Kidney (tissue), 22 donors: ENCODE data around the gene WAPL. TPM values are rescaled to one million over a fixed set of nuclear protein-coding genes. Genes with fewer than 3 reads are reported as not detected.
"Not testable (repeated sequence)": the region's sequence is repeated elsewhere in the genome, so short reads cannot be mapped to it uniquely, and the experiment has no call there.

Source experiments
- DNase-seq, 5 donors: peaks; one replicate each; pipeline ENCODE4 v3.0.0-alpha.2; 2013 to 2020
- FAIRE-seq: peaks from 2 replicates; lab custom pipeline; 2012; peaks lifted over from hg19 to GRCh38; lab: Jason Lieb, UNC
- H3K27ac ChIP-seq, 2 donors: one replicate each; pipeline ENCODE4 v1.7.0; 2013; ENCODE audit warnings: low read depth in 2 of 2, low read length in 2 of 2, inconsistent platforms in 1 of 2
- H3K27me3 ChIP-seq: one replicate; pipeline ENCODE4 v1.7.1; 2013; ENCODE audit warnings: low read length, inconsistent platforms; ENCODE audit not compliant: control insufficient read depth, insufficient read depth
- H3K36me3 ChIP-seq, 3 donors: one replicate each; pipeline versions ENCODE4 v1.7.0 to v1.7.1; 2013; ENCODE audit warnings: low read length in 3 of 3, control low read depth in 1 of 3, inconsistent platforms in 1 of 3; ENCODE audit not compliant: insufficient read depth in 3 of 3, control insufficient read depth in 2 of 3
- H3K4me1 ChIP-seq, 3 donors: one replicate each; pipeline versions ENCODE4 v1.7.0 to v1.7.1; 2013; ENCODE audit warnings: low read length in 3 of 3, inconsistent platforms in 1 of 3, low read depth in 1 of 3; ENCODE audit not compliant: control insufficient read depth in 2 of 3, insufficient read depth in 2 of 3
- H3K4me3 ChIP-seq, 3 donors: one replicate each; pipeline versions ENCODE4 v1.7.0 to v1.8.1; 2013; ENCODE audit warnings: low read length in 3 of 3, control low read depth in 1 of 3, inconsistent platforms in 1 of 3
- H3K9ac ChIP-seq, 3 donors: one replicate each; pipeline versions ENCODE4 v1.7.0 to v1.7.1; 2013; ENCODE audit warnings: low read length in 3 of 3, control low read depth in 1 of 3, inconsistent platforms in 1 of 3
- H3K9me3 ChIP-seq, 3 donors: one replicate each; pipeline versions ENCODE4 v1.7.0 to v1.7.1; 2013; ENCODE audit warnings: low read length in 3 of 3, control low read depth in 1 of 3, inconsistent platforms in 1 of 3; ENCODE audit not compliant: control insufficient read depth in 2 of 3, insufficient read depth in 1 of 3
- CTCF ChIP-seq: IDR thresholded peaks from 3 replicates; pipeline ENCODE4 v1.5.1; 2012; ENCODE audit warnings: mild to moderate bottlenecking, moderate library complexity, borderline replicate concordance; ENCODE audit not compliant: insufficient read depth; ENCODE audit errors: extremely low read depth
- intact Hi-C: fragments of 100-400 bp; cut with DNase I; formaldehyde crosslinking; loops from one replicate; pipeline ENCODE4 v1.11.1; 2022
- long read RNA-seq, 10 donors: library from polyadenylated mRNA in 1 of 10; unstranded in 1 of 10; transcript quantifications; one replicate each; pipeline ENCODE4 v2.0.0 and lab custom pipeline, GENCODE V29; 2021 to 2026
- polyA plus RNA-seq: library from polyadenylated mRNA; stranded (reverse); fragments of 350-450 nt; fragmentation: Illumina TruSeq; extraction: RNeasy Lipid Tissue Mini Kit (QIAGEN cat#74804); gene quantifications from one replicate; pipeline ENCODE4 v1.2.3, GENCODE V29; 2014; ENCODE audit warnings: low read depth, low replicate concordance; ENCODE audit not compliant: insufficient read depth
- total RNA-seq: library from RNA; stranded (reverse); fragmentation: NEBNext Ultra II Directional; extraction: Animal tissue kit (Norgen Biotek cat#: 25700); gene quantifications from one replicate; pipeline ENCODE4 v1.2.1, GENCODE V29; 2021
- donor health status: control.
- donor health status: control.
- donor health status: control.
- donor health status: control.
- donor health status: control.
- donor health status: DM: yes; HTN: yes; CAD: no.
- donor health status: Normal renal cell carcinoma (clear cell type).

The WAPL gene
- total RNA-seq (34.7 TPM), polyA plus RNA-seq (17.6 TPM)
- long read RNA-seq, donor 1, full-length matches to known transcripts, result 1 of 1 reads
- long read RNA-seq, donor 1, partial matches to known transcripts, result 0 of 1 reads
- long read RNA-seq, donor 1, other reads (novel, unspliced or antisense), result 0 of 1 reads
- long read RNA-seq, donor 2, full-length matches to known transcripts, result 2 of 2 reads
- long read RNA-seq, donor 2, partial matches to known transcripts, result 0 of 2 reads
- long read RNA-seq, donor 2, other reads (novel, unspliced or antisense), result 0 of 2 reads
- long read RNA-seq, donor 3, partial matches to known transcripts, result 10 of 10 reads
- long read RNA-seq, donor 3, other reads (novel, unspliced or antisense), result 0 of 10 reads
- long read RNA-seq, donor 4, full-length matches to known transcripts, result 2 of 2 reads
- long read RNA-seq, donor 4, partial matches to known transcripts, result 0 of 2 reads
- long read RNA-seq, donor 4, other reads (novel, unspliced or antisense), result 0 of 2 reads
- long read RNA-seq, donor 5, result 0 reads
- long read RNA-seq, donor 6, result 0 reads
- long read RNA-seq, donor 7, full-length matches to known transcripts, result 10 of 59 reads
- long read RNA-seq, donor 7, partial matches to known transcripts, result 35 of 59 reads
- long read RNA-seq, donor 7, other reads (novel, unspliced or antisense), result 14 of 59 reads
- long read RNA-seq, donor 8, full-length matches to known transcripts, result 2 of 2 reads
- long read RNA-seq, donor 8, partial matches to known transcripts, result 0 of 2 reads
- long read RNA-seq, donor 8, other reads (novel, unspliced or antisense), result 0 of 2 reads
- long read RNA-seq, donor 9, full-length matches to known transcripts, result 2 of 2 reads
- long read RNA-seq, donor 9, partial matches to known transcripts, result 0 of 2 reads
- long read RNA-seq, donor 9, other reads (novel, unspliced or antisense), result 0 of 2 reads
- long read RNA-seq, donor 10, full-length matches to known transcripts, result 1 of 1 reads
- long read RNA-seq, donor 10, partial matches to known transcripts, result 0 of 1 reads
- long read RNA-seq, donor 10, other reads (novel, unspliced or antisense), result 0 of 1 reads

GRCh38 chr10:86521678-86522509 is at the start of gene WAPL:
Gene WAPL, minus strand, starts transcription at chr10:86521792. Its CDS starts 3,723 bp downstream, at chr10:86518069.
- no peak for TF ChIP-seq CTCF
- FAIRE-seq (no peak), DNase-seq (peak; percentile 96 to 98 (median 97))
- intact Hi-C loops, result no loop called here
- no peaks in the 10 kb centered on the region for H3K9me3 ChIP-seq
- peak within 1 kb of the TSS; percentile 50 to 89 (median 58) for H3K9ac ChIP-seq
- H3K27ac ChIP-seq, result peak within 1 kb of the TSS; percentile 82 to 95
- H3K4me3 ChIP-seq, result peak within 1 kb of the TSS; percentile 80 to 88 (median 87)
- H3K4me1 ChIP-seq, result peaks cover 0 to 23% (median 11%) of the 10 kb centered on the region in 3 donors
- H3K27me3 ChIP-seq, result no peaks in the 10 kb centered on the region
- no peaks in the 10 kb centered on the region for H3K36me3 ChIP-seq

GRCh38 chr10:86569335-86569734 is 47.7 kb upstream of the WAPL start:
- FAIRE-seq (no peak), DNase-seq (no peak)
- H3K4me1 ChIP-seq, result no peaks in the 10 kb centered on the region
- peaks cover 0 to 6% (median 0%) of the 10 kb centered on the region in 3 donors for H3K9me3 ChIP-seq
- H3K36me3 ChIP-seq, result no peaks in the 10 kb centered on the region
- TF ChIP-seq CTCF, result no peak
- no peaks in the 10 kb centered on the region for H3K27me3 ChIP-seq
- intact Hi-C loops, result no loop called here
- H3K4me3 ChIP-seq, result no peak overlapping the region
- no peak overlapping the region for H3K27ac ChIP-seq
- H3K9ac ChIP-seq, result no peak overlapping the region

GRCh38 chr10:86566518-86566917 is 44.9 kb upstream of the WAPL start:
- DNase-seq, H3K36me3 ChIP-seq, H3K9ac ChIP-seq, H3K4me1 ChIP-seq, H3K27ac ChIP-seq, H3K9me3 ChIP-seq, H3K4me3 ChIP-seq, H3K27me3 ChIP-seq, FAIRE-seq, intact Hi-C loops: not testable (repeated sequence)

DNA sequence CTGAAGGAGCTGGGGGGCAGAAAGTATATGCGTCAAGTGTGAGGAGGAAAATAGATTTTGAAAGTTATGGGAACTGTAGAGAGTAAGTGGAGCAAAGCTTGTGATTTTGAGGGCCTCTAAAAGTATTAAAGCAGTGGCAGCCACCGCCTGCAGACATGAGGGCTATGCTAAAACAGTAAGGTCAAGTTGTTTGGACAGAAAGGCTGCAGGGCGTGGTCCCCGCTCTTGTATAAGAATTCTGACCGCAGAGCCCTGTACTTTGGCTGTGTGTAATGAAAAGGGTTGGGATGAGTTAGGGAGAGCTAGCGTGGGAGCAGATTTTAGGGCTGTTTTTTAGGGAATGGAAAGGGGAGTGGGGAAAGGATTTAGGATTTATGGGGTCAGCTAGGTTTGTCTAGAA is 41.7 kb upstream of the WAPL start:
- FAIRE-seq, H3K4me3 ChIP-seq, H3K27ac ChIP-seq, H3K4me1 ChIP-seq, DNase-seq, H3K27me3 ChIP-seq, H3K36me3 ChIP-seq, intact Hi-C loops, H3K9ac ChIP-seq, H3K9me3 ChIP-seq: not testable (repeated sequence)

DNA sequence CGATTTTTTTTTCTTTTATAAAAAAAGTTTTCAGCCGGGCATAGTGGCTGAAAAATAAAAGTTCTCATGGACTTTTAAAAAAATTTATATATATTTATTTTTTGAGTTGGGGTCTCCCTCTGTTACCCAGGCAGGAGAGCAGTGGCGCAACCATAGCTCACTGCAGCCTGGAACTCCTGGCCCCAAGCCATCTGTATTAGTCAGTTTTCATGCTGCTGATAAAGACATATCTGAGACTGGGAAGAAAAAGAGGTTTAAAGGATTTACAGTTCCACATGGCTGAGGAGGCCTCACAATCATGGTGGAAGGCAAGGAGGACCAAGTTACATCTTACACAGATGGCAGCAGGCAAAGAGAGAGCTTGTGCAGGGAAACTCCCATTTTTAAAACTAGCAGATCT is 37.1 kb upstream of the WAPL start:
- H3K9me3 ChIP-seq, H3K27me3 ChIP-seq, H3K27ac ChIP-seq, FAIRE-seq, H3K4me3 ChIP-seq, H3K9ac ChIP-seq, H3K36me3 ChIP-seq, intact Hi-C loops, DNase-seq, H3K4me1 ChIP-seq: not testable (repeated sequence)
